ENCODE data around the gene SMARCA2. TPM values are rescaled to one million over a fixed set of nuclear protein-coding genes. Genes with fewer than 3 reads are reported as not detected.

The SMARCA2 gene
- total RNA-seq, 2 experiments from 2014 or later = 207 to 224 TPM

DNA sequence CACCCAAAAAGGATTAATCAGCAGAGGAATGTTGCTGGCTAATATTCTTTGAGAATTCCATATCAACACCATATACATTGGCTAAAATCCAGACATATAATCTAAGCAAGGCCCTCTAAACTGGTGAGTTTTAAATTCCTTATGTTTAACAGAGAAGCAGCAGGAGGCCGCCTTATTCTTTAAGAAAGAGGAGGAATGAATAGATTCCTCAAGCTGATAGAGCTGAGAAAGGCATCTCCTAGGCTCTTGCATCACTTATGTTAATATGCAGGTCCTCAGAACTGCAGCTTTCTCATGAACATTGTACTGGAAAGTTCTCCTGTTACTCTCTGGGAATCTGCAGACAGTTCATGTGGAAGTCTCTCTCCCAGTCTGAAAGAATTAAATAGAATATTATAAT lies 20.1 kb upstream of the SMARCA2 start:
- Mint-ChIP-seq H3K4me1 (no peaks in the 10 kb centered on the region), H3K9me3 (no peaks in the 10 kb centered on the region), H3K4me3 (no peak overlapping the region), H3K27ac (no peak overlapping the region), H3K36me3 (ENCODE audit: low read depth) (no peaks in the 10 kb centered on the region), H3K27me3 (peaks cover 9% of the 10 kb centered on the region)
- CTCF ChIA-PET = no interaction called here
- POLR2A ChIA-PET = no interaction called here
- no peak for DNase-seq

DNA sequence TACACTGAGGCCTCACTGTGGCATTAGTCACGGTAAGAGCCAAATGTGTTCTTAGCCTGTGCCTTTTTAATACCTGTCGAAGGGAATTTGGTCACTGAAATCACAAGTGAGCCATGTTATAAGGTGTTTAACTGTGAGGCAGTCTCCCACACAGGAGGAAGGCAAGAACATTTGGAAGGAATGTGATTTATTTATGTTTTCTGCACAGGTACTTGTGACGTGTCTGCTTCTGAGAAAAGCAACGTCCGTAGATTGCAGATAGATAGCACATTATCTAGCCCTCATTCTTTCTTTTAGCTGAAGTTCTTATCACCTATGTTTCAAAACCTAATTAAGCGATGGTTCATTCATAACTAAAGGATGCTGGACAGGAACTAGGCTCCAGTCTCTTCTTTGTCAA lies 19.0 kb upstream of the SMARCA2 start:
- peaks cover 9% of the 10 kb centered on the region for H3K27me3 Mint-ChIP-seq
- no peaks in the 10 kb centered on the region for H3K4me1 Mint-ChIP-seq
- H3K36me3 Mint-ChIP-seq (ENCODE audit: low read depth) = no peaks in the 10 kb centered on the region
- no peaks in the 10 kb centered on the region for H3K9me3 Mint-ChIP-seq
- POLR2A ChIA-PET = no interaction called here
- no peak for DNase-seq
- CTCF ChIA-PET = no interaction called here
- no peak overlapping the region for H3K27ac Mint-ChIP-seq
- H3K4me3 Mint-ChIP-seq = no peak overlapping the region

GRCh38 chr9:1997646-1998045 lies 17.5 kb upstream of the SMARCA2 start:
- DNase-seq = no peak
- H3K27ac Mint-ChIP-seq = no peak overlapping the region
- CTCF ChIA-PET = interaction anchor here (0.6 to 1.3 kb wide), 2 partner anchors 14 to 55 kb away, joined by 3 read pairs; no protein-coding TSS in a partner anchor
- no peaks in the 10 kb centered on the region for H3K9me3 Mint-ChIP-seq
- H3K4me1 Mint-ChIP-seq = no peaks in the 10 kb centered on the region
- no peak overlapping the region for H3K4me3 Mint-ChIP-seq
- no peaks in the 10 kb centered on the region for H3K36me3 Mint-ChIP-seq (ENCODE audit: low read depth)
- peaks cover 9% of the 10 kb centered on the region for H3K27me3 Mint-ChIP-seq
- POLR2A ChIA-PET = no interaction called here

DNA sequence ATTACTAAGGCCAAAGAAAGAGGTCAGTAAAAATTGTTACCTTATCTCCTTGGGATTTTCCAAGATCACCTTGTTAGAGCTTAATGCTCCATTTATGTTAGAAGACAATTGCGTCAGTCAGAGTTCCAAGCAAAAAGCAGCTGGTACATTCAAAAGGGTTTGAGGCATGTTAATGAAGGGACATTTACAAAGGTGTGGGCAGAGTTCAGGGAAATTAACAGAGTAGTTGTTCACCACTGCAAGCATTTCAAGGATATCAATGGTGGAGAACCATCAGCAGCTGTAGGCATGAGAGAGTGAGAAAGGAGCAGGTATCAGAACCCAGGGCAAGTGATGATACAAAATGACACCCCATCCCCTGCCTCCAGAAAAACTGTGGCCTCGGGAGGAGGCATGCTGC lies 17.0 kb upstream of the SMARCA2 start:
- peaks cover 8% of the 10 kb centered on the region for H3K27me3 Mint-ChIP-seq
- no peaks in the 10 kb centered on the region for H3K4me1 Mint-ChIP-seq
- no peak overlapping the region for H3K27ac Mint-ChIP-seq
- DNase-seq = no peak
- H3K36me3 Mint-ChIP-seq (ENCODE audit: low read depth) = no peaks in the 10 kb centered on the region
- POLR2A ChIA-PET = no interaction called here
- H3K9me3 Mint-ChIP-seq = no peaks in the 10 kb centered on the region
- no peak overlapping the region for H3K4me3 Mint-ChIP-seq
- CTCF ChIA-PET = interaction anchor here (0.6 kb wide), 1 partner anchor 56 kb away, joined by 3 read pairs; no protein-coding TSS in a partner anchor

GRCh38 chr9:2000314-2000713 lies 14.8 kb upstream of the SMARCA2 start:
- no peak overlapping the region for H3K4me3 Mint-ChIP-seq
- CTCF ChIA-PET = interaction anchor here (0.8 kb wide), 1 partner anchor 87 kb away, joined by 5 read pairs; no protein-coding TSS in a partner anchor

DNA sequence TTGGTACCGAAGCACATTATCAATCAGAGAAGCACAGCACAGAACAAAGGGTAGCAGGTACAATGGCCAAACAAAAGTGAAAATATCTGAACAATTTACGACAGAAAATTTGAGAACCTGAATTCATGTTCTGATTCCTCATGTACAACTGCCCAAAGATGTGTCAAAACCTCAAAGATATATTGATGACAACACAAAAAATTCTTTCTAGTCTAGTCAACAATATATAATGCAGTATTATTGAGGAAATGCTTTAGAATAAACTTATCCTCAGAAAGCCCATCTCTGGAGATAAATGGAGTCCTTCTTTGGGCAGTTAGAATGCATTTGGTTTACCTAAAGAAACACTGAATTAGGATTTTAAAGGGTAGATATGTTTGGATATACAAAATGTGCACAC lies 6.8 kb upstream of the SMARCA2 start:
- H3K36me3 Mint-ChIP-seq (ENCODE audit: low read depth) = no peaks in the 10 kb centered on the region
- DNase-seq = no peak
- no peak overlapping the region for H3K27ac Mint-ChIP-seq
- H3K9me3 Mint-ChIP-seq = no peaks in the 10 kb centered on the region
- ChIA-PET POLR2A (no interaction called here), CTCF (no interaction called here)
- peaks cover 28% of the 10 kb centered on the region for H3K27me3 Mint-ChIP-seq
- H3K4me1 Mint-ChIP-seq = peaks cover 18% of the 10 kb centered on the region
- H3K4me3 Mint-ChIP-seq = no peak overlapping the region

More at GRCh38 chr9:2000314-2000713, 14.8 kb upstream of the SMARCA2 start:
- POLR2A ChIA-PET = no interaction called here
- H3K9me3 Mint-ChIP-seq = no peaks in the 10 kb centered on the region
- H3K27me3 Mint-ChIP-seq = peaks cover 13% of the 10 kb centered on the region
- no peaks in the 10 kb centered on the region for H3K4me1 Mint-ChIP-seq
- no peak overlapping the region for H3K27ac Mint-ChIP-seq
- H3K36me3 Mint-ChIP-seq (ENCODE audit: low read depth) = no peaks in the 10 kb centered on the region
- no peak for DNase-seq

DNA sequence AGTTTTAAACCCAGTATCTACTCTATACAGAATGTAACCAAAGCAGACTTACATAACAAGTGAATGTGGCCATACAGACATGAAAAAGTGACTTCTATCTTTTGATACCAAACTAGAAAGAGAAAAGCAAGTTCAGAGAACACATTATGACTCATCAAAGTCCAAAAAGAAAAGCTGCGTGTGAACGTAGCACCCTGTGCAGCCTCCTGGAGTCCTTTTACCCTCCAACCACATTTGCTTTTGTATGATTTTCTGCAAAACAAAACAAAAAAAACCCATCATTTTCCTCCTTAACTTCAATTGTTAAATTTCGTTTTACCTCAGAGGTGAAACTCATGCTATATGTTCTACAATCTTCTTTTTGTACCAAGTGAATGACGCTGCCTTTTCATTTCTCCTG lies 2.8 kb upstream of the SMARCA2 start:
- ChIA-PET CTCF (interaction anchor here (0.9 to 1.2 kb wide), 5 partner anchors 15 to 280 kb away, joined by 3 read pairs; no protein-coding TSS in a partner anchor), POLR2A (interaction anchor here (0.8 to 1.6 kb wide), 5 partner anchors 11 to 73 kb away, joined by 3 to 10 read pairs (median 3); no protein-coding TSS in a partner anchor)
- Mint-ChIP-seq H3K36me3 (ENCODE audit: low read depth) (peaks cover 6% of the 10 kb centered on the region), H3K27me3 (peaks cover 17% of the 10 kb centered on the region), H3K4me1 (peaks cover 27% of the 10 kb centered on the region), H3K27ac (no peak overlapping the region), H3K4me3 (no peak overlapping the region), H3K9me3 (no peaks in the 10 kb centered on the region)
- DNase-seq = peak; percentile 24

GRCh38 chr9:2013743-2014475 lies 1.2 kb upstream of the SMARCA2 start:
- peaks cover 16% of the 10 kb centered on the region for H3K36me3 Mint-ChIP-seq (ENCODE audit: low read depth)
- H3K4me1 Mint-ChIP-seq = peaks cover 35% of the 10 kb centered on the region
- H3K9me3 Mint-ChIP-seq = no peaks in the 10 kb centered on the region
- DNase-seq = no peak
- H3K27me3 Mint-ChIP-seq = peaks cover 17% of the 10 kb centered on the region
- no peak overlapping the region for H3K27ac Mint-ChIP-seq
- CTCF ChIA-PET = interaction anchor here (1.6 kb wide), 1 partner anchor 73 kb away, joined by 5 read pairs; no protein-coding TSS in a partner anchor
- H3K4me3 Mint-ChIP-seq = peak overlapping the region; percentile 98
- POLR2A ChIA-PET = interaction anchor here (0.8 to 5.8 kb wide), 8 partner anchors 10 to 830 kb away, joined by 3 to 114 read pairs (median 8); partner anchors contain the start of gene PUM3

DNA sequence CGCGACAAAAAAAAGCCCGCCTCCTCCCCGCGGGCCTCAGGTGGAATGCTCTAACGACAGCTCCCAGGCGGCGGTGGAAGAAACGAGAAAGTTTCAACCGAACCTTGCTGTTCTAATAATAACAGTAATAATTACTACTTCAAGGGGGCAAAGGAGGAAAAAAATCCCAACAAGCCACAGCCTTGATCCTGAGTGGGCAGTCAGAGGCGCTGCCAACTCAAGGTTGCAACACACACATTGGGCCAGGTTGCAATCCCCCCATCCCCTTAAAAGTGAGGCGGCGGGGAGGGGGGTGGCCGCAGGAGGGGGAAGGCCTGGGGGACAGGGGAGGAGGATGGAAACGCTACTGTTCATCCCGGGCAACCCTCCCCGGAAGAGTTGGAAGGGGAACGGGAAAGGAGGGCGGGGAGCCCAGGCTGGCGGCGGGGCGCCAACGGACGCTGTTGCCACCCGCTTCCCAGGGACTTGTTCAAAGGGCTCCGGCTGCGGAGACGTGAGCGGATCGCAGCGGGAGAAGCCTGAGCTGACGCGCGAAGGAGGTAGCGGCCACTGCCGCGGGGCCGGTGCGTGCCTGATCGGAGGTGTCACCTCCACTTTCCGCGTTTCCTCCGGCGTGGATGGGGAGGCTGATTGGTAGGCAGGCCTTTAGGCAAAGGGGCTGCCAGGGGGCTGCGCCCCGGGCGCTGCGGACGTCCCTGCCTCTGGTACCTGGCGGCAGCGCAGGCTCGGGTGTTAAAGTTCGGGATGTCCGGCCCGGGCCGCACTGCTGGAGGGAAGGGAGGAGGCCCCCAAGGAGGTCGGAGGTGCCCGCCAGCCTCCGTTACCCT lies 647 bp downstream of the SMARCA2 start:
- Mint-ChIP-seq H3K27ac (peak overlapping the region; percentile 100), H3K27me3 (peaks cover 14% of the 10 kb centered on the region), H3K9me3 (no peaks in the 10 kb centered on the region), H3K4me3 (peak overlapping the region; percentile 98), H3K4me1 (peaks cover 51% of the 10 kb centered on the region), H3K36me3 (ENCODE audit: low read depth) (peaks cover 16% of the 10 kb centered on the region)
- DNase-seq = peak; percentile 61
- CTCF ChIA-PET = interaction anchor here (0.8 to 1.8 kb wide), 5 partner anchors 11 to 71 kb away, joined by 3 to 5 read pairs (median 3); no protein-coding TSS in a partner anchor
- POLR2A ChIA-PET = interaction anchor here (0.7 to 5.8 kb wide), 12 partner anchors 8 to 1511 kb away, joined by 3 to 114 read pairs (median 6); no protein-coding TSS in a partner anchor

DNA sequence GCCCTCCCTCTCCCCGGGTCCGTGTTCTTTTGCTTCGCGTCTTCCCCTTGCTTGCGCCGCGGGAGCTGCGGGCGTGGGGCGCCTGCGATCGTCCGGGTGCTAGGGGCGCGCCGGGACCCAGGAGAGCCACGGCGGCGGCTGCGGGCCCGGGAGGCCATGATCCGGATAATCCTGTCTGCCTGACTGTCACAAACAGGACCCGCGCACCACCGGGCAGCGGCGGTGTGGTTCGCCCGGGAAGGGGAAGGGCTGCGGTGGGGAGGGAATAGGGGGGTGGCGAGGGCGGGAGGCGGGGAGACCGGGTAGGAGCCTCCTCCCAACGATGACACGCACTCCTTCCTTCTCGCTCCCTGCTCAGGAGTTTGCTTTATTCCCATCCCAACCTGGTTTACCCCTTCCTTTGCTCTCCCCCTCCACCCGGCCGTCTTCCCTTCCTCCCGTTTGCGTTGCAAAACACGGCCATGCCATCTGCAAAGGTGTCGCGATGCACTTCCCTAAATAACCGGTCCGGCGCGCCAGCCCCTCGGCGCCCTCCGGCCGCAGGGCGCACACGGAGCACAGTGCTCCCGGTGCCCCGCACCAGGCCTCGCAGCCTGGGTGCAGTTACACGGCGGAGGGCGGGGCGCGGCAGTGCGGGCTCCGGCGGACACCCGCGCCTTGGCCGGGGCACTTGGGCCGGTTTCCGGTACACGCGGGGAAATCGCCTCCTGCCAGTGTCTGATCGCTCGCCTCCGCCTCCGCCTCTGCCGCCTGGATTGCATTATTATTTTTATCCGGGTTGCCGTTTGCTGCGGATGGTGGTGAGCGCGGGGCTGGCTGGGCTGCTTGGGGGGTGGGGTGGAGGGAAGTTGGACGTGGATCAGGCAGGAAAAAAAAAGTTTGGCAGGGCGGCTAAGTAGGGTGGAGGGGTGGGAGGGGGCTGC lies 1.5 kb downstream of the SMARCA2 start:
- H3K4me1 Mint-ChIP-seq = peaks cover 55% of the 10 kb centered on the region
- DNase-seq = peak; percentile 71
- peak overlapping the region; percentile 100 for H3K27ac Mint-ChIP-seq
- H3K27me3 Mint-ChIP-seq = peaks cover 8% of the 10 kb centered on the region
- peaks cover 19% of the 10 kb centered on the region for H3K36me3 Mint-ChIP-seq (ENCODE audit: low read depth)
- POLR2A ChIA-PET = interaction anchor here (0.6 to 5.8 kb wide), 12 partner anchors 7 to 1794 kb away, joined by 3 to 114 read pairs (median 6); no protein-coding TSS in a partner anchor
- CTCF ChIA-PET = interaction anchor here (1.7 to 1.8 kb wide), 2 partner anchors 10 to 37 kb away, joined by 5 to 6 read pairs; no protein-coding TSS in a partner anchor
- H3K4me3 Mint-ChIP-seq = peak overlapping the region; percentile 98
- no peaks in the 10 kb centered on the region for H3K9me3 Mint-ChIP-seq

DNA sequence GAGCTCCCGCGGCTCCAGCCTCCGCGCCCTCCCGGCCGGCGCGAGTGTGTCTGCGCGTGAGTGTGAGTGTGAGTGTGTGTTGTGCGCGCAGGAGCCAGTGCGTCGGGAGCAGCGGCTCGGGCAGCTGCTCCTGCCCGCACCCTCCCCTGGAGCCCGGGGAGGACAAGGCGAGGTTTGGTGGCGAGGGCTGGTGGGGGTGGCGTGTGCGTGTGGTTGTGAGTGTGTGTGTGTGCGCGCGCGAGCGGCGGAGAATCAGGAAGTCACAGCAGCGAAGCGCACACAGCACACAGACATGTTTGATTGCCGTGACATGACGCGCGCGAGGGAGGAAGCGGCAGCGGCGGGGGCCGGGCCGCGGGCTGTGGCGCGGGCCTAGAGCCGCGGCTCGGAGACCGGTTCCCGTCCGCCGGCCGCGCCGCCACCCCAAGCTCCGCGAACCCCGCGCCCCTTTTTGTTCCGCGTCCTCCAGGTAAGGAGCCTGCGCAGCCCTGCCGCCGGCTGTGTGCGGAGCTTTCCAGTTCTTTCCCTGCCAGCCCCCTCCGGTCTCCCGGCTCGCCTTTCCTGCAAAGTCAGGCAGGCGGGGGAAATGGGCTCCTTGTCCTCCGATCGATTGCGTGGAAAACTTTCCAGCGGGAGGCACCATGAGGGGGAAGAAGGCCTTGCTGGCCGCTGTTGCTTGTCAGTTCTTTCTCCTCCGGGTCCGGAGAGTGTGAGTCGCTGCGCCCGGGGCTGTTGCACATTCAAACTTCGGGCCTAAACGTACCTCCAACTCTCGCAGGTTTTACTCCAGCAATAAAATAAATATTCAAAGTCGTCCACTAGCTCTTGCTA lies 2.4 kb downstream of the SMARCA2 start:
- Mint-ChIP-seq H3K4me1 (peaks cover 56% of the 10 kb centered on the region), H3K36me3 (ENCODE audit: low read depth) (peaks cover 25% of the 10 kb centered on the region), H3K9me3 (no peaks in the 10 kb centered on the region), H3K27ac (peak overlapping the region; percentile 100), H3K4me3 (peak overlapping the region; percentile 98), H3K27me3 (peaks cover 4% of the 10 kb centered on the region)
- ChIA-PET CTCF (interaction anchor here (1.7 to 1.8 kb wide), 2 partner anchors 9 to 36 kb away, joined by 5 to 6 read pairs; no protein-coding TSS in a partner anchor), POLR2A (interaction anchor here (0.6 to 5.8 kb wide), 8 partner anchors 9 to 1795 kb away, joined by 3 to 114 read pairs (median 3); no protein-coding TSS in a partner anchor)
- peak; percentile 84 for DNase-seq
